Lower leg skin (tissue), 4 donors: ENCODE measurements around the gene AFAP1L1. TPM values are rescaled to one million over a fixed set of nuclear protein-coding genes. Genes with fewer than 3 reads are reported as not detected.

Source experiments
- DNase-seq, 2 donors: peaks; one replicate each; pipeline ENCODE4 v3.0.0-alpha.2; 2019; ENCODE audit warnings: low spot score in 2 of 2
- H3K4me3 ChIP-seq: fragments of 200-600 bp; sonication (generic); 2 replicates; pipeline ENCODE4 v1.5.1; 2017; ENCODE audit warnings: mild to moderate bottlenecking, low read depth; ENCODE audit not compliant: poor library complexity, severe bottlenecking
- POLR2A ChIP-seq, 2 donors: fragments of 450-650 bp; IDR thresholded peaks; one replicate each; pipeline ENCODE4 v1.6.1; 2016 to 2017; ENCODE audit warnings: antibody characterized with exemption in 2 of 2, mild to moderate bottlenecking in 1 of 2, moderate library complexity in 1 of 2
- WGBS, 2 donors: methylation state at CpG; one replicate each; pipeline ENCODE4 v1.1.5; 2018; 5-methylcytosine and 5-hydroxymethylcytosine counted together
- intact Hi-C: fragments of 100-400 bp; cut with DNase I; formaldehyde crosslinking; loops from one replicate; pipeline ENCODE4 v1.15.0; 2023; ENCODE audit warnings: low total_unique reads
- total RNA-seq, 4 donors: library from RNA; depleted of rRNA; stranded (reverse); fragments of >200 nt; gene quantifications; one replicate each; pipeline ENCODE4 v1.1.0, GENCODE V29; 2016
- TF ChIP-seq, protein P1 (sequence below), 3 donors: fragments of 450-650 bp; IDR thresholded peaks; one replicate each; pipeline ENCODE4 v1.5.1; 2016; ENCODE audit warnings: antibody characterized with exemption in 3 of 3, mild to moderate bottlenecking in 3 of 3, moderate library complexity in 2 of 3

Gene AFAP1L1
- total RNA-seq, 4 donors from 2014 or later = 6.3 to 10.8 (median 8.0) TPM

DNA sequence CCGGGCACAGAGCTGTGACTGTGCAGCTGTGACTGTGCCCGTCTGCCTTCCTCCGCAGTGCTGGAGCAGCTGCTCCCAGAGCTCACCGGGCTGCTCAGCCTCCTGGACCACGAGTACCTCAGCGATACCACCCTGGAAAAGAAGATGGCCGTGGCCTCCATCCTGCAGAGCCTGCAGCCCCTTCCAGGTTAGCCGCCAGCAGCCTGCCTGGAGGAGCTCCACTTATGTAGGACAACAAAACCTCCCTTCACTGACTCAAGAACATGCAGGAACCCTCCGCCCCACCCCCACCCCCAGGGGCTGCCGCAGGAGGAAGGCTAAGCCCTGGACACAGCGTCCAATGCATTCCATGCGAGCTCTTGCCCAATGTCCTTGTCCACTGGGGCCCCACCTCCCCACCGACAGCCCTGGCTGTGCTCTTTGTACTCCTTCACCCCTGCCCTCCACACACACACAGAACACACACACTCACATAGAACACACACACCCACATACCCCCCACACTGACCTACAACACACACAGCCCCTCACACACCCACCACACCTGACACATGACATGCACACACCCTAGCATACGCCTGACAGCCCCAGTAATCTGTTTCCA lies 27.9 kb downstream of the AFAP1L1 start:
- DNase-seq = no peak
- H3K4me3 ChIP-seq = no peak overlapping the region
- WGBS, 2 donors = 77 to 79% methylated on average over 14 of the region's 14 CpGs
- TF ChIP-seq, protein P1, sequence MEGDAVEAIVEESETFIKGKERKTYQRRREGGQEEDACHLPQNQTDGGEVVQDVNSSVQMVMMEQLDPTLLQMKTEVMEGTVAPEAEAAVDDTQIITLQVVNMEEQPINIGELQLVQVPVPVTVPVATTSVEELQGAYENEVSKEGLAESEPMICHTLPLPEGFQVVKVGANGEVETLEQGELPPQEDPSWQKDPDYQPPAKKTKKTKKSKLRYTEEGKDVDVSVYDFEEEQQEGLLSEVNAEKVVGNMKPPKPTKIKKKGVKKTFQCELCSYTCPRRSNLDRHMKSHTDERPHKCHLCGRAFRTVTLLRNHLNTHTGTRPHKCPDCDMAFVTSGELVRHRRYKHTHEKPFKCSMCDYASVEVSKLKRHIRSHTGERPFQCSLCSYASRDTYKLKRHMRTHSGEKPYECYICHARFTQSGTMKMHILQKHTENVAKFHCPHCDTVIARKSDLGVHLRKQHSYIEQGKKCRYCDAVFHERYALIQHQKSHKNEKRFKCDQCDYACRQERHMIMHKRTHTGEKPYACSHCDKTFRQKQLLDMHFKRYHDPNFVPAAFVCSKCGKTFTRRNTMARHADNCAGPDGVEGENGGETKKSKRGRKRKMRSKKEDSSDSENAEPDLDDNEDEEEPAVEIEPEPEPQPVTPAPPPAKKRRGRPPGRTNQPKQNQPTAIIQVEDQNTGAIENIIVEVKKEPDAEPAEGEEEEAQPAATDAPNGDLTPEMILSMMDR (IDR thresholded peaks at IDR 0.05) = no peak
- intact Hi-C loops = no loop called here

DNA sequence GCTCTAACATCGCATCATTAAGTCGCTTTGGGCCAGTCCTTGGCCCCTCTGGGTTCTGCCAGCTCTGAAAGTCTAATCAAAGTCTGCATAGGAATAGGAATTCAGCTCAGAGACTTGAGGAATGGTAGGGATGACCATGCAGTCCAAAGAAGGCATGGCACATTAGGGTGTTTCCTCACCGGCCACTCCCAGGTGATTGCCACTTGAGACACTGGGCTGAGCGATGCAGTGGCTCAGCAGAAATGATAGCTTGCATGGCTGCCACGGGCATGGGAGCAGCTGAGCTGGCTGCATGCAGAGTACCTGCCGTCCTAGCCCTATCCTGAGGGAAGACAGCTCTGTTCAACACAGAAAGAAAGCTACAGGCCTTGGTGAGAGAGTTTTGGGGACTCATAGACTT lies 28.8 kb downstream of the AFAP1L1 start:
- intact Hi-C loops = no loop called here
- WGBS, 2 donors = 74 to 87% methylated on average over 6 of the region's 6 CpGs
- no peak for DNase-seq
- TF ChIP-seq, protein P1 (IDR thresholded peaks at IDR 0.05) = no peak
- TF ChIP-seq POLR2A (IDR thresholded peaks at IDR 0.05) = no peak
- no peak overlapping the region for H3K4me3 ChIP-seq

DNA sequence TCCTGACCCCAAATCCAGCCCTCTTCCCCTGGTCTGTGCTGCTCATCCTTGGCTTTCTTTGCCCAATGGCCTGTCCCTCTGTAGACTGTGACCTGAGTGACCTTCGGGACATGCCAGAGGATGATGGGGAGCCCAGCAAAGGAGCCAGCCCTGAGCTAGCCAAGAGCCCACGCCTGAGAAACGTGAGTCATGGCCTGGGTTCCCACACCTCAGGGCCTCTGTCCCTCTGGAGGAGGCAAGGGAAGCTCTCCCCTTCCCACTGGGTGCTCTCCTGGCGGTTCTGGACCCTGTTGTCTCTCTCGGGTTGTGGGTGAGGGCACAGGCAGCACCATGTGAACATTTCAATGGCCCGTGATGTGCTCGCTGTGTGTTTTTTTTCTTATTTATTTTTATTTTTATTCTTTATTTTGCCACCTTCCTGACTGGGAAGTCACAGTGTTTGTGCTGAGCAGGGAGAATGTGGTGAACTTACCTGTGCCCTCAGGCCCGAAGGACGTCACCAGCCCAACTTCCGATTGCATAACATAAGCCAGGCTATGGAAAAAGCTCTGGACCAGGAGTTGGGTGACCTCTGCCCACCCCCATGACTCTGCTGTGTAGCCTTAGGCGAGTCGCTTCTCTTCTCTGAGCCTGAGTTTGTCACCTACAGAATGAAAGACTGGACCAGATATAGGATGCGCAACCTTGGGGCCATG lies 29.5 kb downstream of the AFAP1L1 start:
- intact Hi-C loops = no loop called here
- TF ChIP-seq POLR2A (IDR thresholded peaks at IDR 0.05) = no peak
- TF ChIP-seq, protein P1 (IDR thresholded peaks at IDR 0.05) = no peak
- no peak for DNase-seq
- no peak overlapping the region for H3K4me3 ChIP-seq
- WGBS, 2 donors = 92% methylated on average over 13 of the region's 13 CpGs

DNA sequence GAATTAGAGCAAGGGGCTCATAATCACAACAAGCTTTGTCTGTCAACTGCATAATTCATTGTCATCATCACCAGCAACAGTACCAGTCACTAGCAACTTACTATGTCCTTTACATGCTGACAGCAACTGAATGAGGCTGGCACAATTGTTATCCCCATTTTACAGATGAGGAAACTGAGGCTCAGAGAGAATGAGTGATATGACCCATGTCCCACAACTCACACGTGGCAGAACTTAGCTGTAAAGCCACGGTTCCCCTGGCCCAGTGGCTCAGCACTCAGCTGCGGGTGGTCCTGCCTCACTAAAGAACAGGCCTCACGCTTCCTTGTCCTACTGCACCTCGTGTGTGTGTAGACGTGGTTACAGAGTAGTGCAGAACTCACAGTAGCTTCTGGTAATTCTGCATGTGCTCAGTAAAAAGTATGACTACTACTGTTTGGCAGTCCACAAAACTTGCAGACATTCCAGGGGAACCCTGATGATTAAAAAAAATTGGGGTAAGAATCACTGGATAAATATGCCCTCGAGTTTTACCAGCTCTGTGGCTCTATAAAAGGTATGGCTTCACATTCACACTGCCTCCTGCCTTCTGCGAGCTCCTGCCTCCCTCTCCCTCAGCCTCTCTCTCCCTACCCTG lies 30.2 kb downstream of the AFAP1L1 start:
- 80 to 86% methylated on average over 8 of the region's 8 CpGs for WGBS, 2 donors
- TF ChIP-seq, protein P1 (IDR thresholded peaks at IDR 0.05) = no peak
- TF ChIP-seq POLR2A (IDR thresholded peaks at IDR 0.05) = no peak
- no peak for DNase-seq
- intact Hi-C loops = no loop called here
- H3K4me3 ChIP-seq = no peak overlapping the region

DNA sequence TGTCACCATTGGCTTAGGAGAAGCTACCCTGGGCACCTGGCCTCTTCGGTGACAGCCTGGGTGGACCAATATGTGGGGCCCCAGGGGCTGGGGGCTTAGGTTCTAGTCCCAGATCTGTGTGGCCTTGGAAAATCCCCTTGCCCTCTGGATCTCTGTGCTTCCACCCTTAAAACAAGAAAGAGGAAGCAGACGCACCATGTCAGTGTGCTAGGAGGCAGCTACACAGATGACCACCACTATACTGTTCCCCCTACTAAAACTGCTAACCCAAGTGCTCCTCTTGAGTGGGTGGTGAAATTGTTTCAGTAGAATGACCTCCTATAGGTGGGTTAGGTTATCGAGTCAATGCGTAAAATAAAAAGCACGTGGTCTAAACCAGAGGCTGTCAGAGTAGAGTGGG lies 31.0 kb downstream of the AFAP1L1 start:
- TF ChIP-seq POLR2A (IDR thresholded peaks at IDR 0.05) = no peak
- TF ChIP-seq, protein P1 (IDR thresholded peaks at IDR 0.05) = no peak
- intact Hi-C loops = no loop called here
- DNase-seq = no peak
- H3K4me3 ChIP-seq = no peak overlapping the region
- WGBS, 2 donors = 83 to 93% methylated on average over 5 of the region's 5 CpGs
